NT2/D1 (cell line): ENCODE data around the gene ADGRG1.

Experiments used
- SUZ12 ChIP-seq: IDR thresholded peaks from 2 replicates; pipeline ENCODE4 v1.6.1; 2011; ENCODE audit not compliant: insufficient read length, insufficient read depth; ENCODE audit errors: extremely low read depth
- YY1 ChIP-seq: IDR thresholded peaks from 2 replicates; pipeline ENCODE4 v1.6.1; 2011; ENCODE audit not compliant: insufficient read length, insufficient read depth
- ZNF274 ChIP-seq: IDR thresholded peaks from 2 replicates; pipeline ENCODE4 v1.6.1; 2011; ENCODE audit warnings: mild to moderate bottlenecking, low read depth, low read length

GRCh38 chr16:57679767-57680482 is 51.5 kb downstream of the ADGRG1 start:
- TF ChIP-seq SUZ12: no peak
- TF ChIP-seq ZNF274: no peak
- TF ChIP-seq YY1: no peak
